ENCODE measurements around the gene KIN.
"Not testable (repeated sequence)": the region's sequence is repeated elsewhere in the genome, so short reads cannot be mapped to it uniquely, and the experiment has no call there.

The KIN gene

GRCh38 chr10:7813481-7813880 is 25.7 kb upstream of the KIN start:
- no peak for DNase-seq (ENCODE audit: low spot score)
- in situ Hi-C loops (cut with MboI; ENCODE audit: low pct_unique_long_range_greater_than_20kb, low sequenced_read_pairs, unreplicated experiment) = no loop called here
- TF ChIP-seq, protein P1, sequence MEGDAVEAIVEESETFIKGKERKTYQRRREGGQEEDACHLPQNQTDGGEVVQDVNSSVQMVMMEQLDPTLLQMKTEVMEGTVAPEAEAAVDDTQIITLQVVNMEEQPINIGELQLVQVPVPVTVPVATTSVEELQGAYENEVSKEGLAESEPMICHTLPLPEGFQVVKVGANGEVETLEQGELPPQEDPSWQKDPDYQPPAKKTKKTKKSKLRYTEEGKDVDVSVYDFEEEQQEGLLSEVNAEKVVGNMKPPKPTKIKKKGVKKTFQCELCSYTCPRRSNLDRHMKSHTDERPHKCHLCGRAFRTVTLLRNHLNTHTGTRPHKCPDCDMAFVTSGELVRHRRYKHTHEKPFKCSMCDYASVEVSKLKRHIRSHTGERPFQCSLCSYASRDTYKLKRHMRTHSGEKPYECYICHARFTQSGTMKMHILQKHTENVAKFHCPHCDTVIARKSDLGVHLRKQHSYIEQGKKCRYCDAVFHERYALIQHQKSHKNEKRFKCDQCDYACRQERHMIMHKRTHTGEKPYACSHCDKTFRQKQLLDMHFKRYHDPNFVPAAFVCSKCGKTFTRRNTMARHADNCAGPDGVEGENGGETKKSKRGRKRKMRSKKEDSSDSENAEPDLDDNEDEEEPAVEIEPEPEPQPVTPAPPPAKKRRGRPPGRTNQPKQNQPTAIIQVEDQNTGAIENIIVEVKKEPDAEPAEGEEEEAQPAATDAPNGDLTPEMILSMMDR (IDR thresholded peaks at IDR 0.05; ENCODE audit: extremely low read depth, insufficient read depth, missing control alignments) = no peak

DNA sequence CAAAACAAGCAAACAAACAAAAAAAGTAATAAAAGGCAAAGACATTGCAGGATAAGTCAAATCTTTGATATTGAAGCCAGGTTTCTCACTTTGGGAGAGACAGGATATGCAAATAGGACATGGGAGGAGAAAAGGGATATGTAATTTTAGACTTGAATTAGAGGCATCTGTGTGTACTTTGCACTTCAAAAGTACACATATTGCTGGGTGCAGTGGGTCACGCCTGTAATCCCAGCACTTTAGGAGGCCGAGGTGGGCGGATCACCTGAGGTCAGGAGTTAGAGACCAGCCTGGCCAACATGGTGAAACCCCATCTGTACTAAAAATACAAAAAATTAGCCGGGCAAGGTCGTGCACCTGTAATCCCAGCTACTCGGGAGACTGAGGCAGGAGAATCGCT is 23.9 kb upstream of the KIN start:
- in situ Hi-C loops (cut with MboI; ENCODE audit: low pct_unique_long_range_greater_than_20kb, low sequenced_read_pairs, unreplicated experiment); DNase-seq (ENCODE audit: low spot score): not testable (repeated sequence)

GRCh38 chr10:7811000-7811399 is 23.2 kb upstream of the KIN start:
- in situ Hi-C loops (cut with MboI; ENCODE audit: low pct_unique_long_range_greater_than_20kb, low sequenced_read_pairs, unreplicated experiment) = no loop called here
- TF ChIP-seq, protein P1 (IDR thresholded peaks at IDR 0.05; ENCODE audit: extremely low read depth, insufficient read depth, missing control alignments) = no peak
- DNase-seq (ENCODE audit: low spot score) = no peak

GRCh38 chr10:7810443-7810842 is 22.6 kb upstream of the KIN start:
- in situ Hi-C loops (cut with MboI; ENCODE audit: low pct_unique_long_range_greater_than_20kb, low sequenced_read_pairs, unreplicated experiment) = no loop called here
- TF ChIP-seq, protein P1 (IDR thresholded peaks at IDR 0.05; ENCODE audit: extremely low read depth, insufficient read depth, missing control alignments) = no peak
- no peak for DNase-seq (ENCODE audit: low spot score)

- TF ChIP-seq, protein P1 (IDR thresholded peaks at IDR 0.05; ENCODE audit: extremely low read depth, insufficient read depth, missing control alignments) = no peak
- in situ Hi-C loops (cut with MboI; ENCODE audit: low pct_unique_long_range_greater_than_20kb, low sequenced_read_pairs, unreplicated experiment) = no loop called here
- DNase-seq (ENCODE audit: low spot score) = no peak
Observed at GRCh38 chr10:7808686-7809267, 21.0 kb upstream of the KIN start.

GRCh38 chr10:7804741-7805140 is 16.9 kb upstream of the KIN start:
- in situ Hi-C loops (cut with MboI; ENCODE audit: low pct_unique_long_range_greater_than_20kb, low sequenced_read_pairs, unreplicated experiment) = no loop called here
- TF ChIP-seq, protein P1 (IDR thresholded peaks at IDR 0.05; ENCODE audit: extremely low read depth, insufficient read depth, missing control alignments) = no peak
- no peak for DNase-seq (ENCODE audit: low spot score)

DNA sequence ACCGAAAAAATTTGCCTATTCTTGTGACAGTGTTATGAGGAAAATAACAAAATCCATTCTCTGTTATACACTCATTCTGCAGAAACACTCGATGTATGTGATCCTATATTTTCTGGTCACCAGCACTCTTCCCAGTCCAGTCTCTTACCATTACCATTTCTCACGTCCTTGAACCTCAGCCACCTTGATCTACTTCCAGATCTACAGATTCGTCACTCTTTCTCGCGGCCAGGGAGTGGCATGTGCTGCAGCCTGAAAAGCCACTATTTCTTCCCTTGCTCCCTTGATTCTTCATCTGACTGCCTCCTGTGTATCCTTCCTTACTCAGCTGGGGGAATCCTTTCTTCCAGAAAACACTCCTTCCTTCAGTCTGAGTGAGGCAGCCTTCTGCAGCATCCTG is 16.4 kb upstream of the KIN start:
- TF ChIP-seq, protein P1 (IDR thresholded peaks at IDR 0.05; ENCODE audit: extremely low read depth, insufficient read depth, missing control alignments) = no peak
- in situ Hi-C loops (cut with MboI; ENCODE audit: low pct_unique_long_range_greater_than_20kb, low sequenced_read_pairs, unreplicated experiment) = no loop called here
- no peak for DNase-seq (ENCODE audit: low spot score)

All from GM13977 (cell line).